GM18508 (cell line): ENCODE measurements around the gene TRPV2.
"Not testable (repeated sequence)": the region's sequence is repeated elsewhere in the genome, so short reads cannot be mapped to it uniquely, and the experiment has no call there.

Source experiments
- ATAC-seq: cut with Tn5 transposase; IDR thresholded peaks from one replicate; pipeline ENCODE4 v1.9.1; 2021; ENCODE audit warnings: moderate number of reproducible peaks; ENCODE audit not compliant: insufficient read depth, unreplicated experiment

TRPV2 gene

DNA sequence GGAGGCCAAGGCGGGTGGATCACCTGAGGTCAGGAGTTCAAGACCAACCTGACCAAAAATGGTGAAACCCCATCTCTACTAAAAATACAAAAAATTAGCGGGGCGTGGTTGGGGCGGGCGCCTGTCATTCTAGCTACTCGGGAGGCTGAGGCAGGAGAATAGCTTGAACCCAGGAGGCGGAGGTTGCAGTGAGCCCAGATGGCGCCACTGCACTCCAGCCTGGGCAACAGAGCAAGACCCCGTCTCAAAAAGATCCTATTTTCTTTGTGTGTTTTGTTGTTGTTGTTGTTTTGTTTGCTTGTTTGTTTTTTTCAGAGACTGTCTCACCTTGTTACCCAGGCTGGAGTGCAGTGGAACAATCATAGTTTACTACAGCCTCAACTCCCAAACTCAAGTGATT, 11.5 kb upstream of the TRPV2 start:
- not testable (repeated sequence) for ATAC-seq

DNA sequence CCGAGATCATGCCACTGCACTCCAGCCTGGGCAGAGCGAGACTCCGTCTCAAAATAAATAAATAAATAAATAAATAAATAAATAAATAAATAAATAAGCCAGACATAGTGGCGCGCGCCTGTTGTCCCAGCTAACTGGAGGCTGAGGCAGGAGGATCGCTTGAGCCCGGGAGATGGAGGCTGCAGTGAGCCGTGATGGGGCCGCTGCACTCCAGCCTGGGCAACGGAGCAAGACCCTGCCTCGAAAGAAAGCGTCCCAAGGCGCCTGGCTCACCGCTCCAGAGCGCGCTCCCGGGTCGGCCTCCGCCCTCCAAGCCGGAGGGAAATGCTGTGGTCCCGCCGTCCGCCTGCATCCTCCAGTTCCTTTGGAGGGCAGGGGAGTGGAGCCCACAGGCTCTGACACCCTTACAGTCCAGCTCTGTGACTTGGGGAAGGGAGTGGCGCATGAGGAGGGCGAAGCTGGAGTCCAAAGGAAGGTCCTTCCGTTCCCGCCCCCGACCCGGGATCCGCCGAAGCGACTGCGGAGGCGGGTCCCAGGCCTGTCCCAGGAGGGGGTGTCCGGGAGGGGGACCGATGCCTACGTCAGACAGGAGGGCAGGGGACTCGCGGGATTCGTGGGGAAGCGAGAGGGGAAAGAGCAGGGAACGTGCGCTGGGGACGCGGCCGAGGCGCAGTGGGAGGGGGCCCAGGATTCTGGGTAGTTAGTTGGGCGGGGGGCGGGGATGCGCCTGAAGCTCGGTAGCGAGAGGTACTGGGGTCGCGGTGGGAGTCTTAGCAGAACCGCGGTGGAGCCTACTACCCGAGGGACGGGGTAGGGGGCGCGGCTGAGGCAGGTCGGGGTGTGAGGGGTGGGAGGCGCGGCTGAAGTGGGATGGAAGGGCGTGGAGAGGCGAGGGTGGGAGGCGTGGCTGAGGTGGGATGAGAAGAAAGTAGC, 8.4 kb upstream of the TRPV2 start:
- no peak for ATAC-seq

DNA sequence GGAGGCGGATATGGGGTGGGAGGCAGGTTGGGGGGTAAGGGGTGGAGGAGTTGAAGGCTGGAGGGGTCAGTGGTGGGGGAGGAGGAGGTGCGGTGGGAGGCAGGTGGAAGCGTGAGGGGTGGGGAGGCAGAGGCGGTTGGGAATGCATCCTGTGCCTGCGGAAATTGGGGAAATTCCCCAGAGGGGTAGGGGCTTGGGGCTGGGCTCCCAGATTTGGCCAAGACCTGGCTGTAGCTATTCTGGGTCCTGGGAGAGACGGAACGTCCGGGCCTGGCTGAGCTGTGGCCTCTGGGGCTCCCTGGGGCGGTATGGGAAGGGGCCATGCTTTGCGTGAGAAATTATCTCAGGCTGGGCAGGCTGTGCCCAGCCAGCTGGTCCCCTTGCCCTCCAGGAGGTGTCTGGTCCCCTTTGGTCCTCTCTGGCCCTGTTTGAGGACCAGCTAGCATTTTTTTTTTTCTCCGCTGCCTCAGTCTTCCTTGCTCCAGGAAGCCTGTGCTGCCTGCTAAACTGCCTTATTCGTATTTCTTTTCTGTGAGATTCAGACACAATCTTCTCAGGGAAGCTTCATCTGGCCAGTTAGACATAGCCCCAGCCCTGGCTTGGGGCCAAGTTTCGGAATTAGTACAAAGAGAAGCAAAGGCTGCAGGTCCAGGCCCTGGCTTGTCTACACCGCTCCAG, 7.3 kb upstream of the TRPV2 start:
- peak; percentile 81 for ATAC-seq

DNA sequence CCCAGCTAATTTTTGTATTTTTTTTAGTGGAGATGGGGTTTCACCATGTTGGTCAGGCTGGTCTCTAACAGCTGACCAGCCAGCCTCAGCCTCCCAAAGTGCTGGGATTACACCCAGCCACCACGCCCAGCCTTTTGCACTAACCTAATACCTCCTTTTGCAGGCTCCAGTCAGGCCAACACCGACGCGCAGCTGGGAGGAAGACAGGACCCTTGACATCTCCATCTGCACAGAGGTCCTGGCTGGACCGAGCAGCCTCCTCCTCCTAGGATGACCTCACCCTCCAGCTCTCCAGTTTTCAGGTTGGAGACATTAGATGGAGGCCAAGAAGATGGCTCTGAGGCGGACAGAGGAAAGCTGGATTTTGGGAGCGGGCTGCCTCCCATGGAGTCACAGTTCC, 2.0 kb downstream of the TRPV2 start:
- no peak for ATAC-seq

DNA sequence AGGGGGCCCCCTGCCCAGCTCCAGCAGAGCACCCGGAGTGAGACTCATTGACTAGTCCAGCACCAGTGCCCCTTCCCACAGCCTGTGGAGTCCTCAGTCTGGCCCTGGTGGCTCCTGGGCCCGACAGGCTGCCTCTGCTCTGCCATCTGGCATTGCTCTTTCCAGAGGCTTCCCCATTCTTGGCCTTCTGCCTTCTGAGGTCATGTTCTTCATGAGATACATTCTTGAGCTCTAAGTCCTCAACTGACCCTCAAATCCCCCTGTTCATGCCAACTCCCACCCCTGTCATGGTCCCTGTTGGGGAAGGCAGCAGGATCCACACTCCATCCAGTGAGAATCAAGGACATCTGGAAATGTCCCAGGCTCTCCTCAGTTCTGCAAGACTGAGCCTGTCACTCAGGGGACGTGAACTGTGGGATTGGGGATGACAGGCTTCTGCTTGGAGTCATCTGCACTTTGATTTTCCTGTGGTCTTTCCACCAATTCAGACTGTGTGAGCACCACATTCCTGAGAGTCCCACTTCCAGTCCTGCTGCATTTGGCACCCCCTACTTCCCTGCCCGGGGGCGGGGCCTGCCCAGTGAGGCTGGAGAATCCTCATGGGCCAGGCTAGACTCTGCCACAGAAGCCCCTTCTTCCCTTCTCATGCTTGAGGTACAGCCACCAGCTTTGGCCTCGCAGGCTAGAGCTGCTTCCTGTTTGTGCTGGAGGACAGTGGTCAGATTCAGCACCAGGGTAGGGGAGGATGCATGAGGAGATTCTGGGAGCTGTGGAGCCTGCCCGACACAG, 2.7 kb downstream of the TRPV2 start:
- ATAC-seq, result no peak

DNA sequence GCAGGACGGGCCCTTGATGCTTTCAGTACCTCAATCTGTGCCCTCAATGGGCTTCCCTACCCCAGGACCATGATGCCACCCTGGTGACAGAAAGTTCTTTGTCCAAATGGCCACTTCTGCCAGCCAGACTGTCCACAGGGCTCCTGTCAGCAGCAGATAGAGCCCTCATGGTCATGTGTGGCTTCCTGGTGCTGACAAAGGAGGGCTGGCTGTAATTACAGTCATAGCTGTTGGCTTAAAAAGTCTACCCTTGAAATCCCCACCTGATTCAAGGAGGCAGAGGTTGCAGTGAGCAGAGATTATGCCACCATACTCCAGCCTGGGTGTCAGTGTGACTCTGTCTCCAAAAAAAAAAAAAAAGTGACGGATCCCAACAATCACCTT, 3.3 kb downstream of the TRPV2 start:
- no peak for ATAC-seq

DNA sequence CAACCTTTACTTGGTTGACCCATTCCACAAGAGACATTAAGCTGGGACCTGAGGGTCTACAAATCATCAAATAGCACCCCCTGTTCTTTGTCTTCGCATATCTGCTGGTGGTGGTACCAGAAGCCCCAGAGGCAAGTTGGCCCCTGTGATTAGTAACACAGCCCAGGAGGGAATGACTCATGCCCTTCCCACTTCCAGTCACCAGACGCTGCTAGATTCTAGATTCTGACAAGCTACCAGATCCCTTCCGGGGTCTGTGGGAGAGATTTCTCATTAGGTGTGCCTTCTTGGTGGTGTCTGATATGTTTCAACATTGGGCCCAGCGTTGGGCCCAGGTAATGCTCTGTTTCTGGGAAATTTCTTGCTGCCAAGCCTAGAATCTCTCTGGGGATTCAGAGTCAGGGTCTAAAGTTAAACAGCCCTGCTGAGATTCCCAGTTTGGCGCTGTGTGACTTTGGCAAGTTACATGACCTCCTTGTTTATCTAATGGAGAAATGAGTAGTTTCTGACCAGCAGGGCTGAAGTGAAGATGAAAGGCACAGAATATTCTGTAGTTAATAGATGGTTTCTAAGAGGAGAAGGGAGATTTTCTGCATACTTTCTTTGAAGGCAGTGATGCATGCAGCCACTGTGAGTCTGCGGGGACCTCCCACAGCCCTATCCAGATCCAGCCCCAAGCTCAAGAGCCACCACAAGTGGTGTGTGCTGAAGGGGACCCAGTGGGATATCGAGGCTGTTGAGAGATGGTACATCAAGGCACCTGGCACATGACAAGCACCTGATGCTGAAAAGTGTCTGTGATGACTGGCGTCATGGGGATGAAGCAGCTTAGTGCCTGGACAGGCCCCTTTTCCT, 3.9 kb downstream of the TRPV2 start:
- ATAC-seq, result no peak

DNA sequence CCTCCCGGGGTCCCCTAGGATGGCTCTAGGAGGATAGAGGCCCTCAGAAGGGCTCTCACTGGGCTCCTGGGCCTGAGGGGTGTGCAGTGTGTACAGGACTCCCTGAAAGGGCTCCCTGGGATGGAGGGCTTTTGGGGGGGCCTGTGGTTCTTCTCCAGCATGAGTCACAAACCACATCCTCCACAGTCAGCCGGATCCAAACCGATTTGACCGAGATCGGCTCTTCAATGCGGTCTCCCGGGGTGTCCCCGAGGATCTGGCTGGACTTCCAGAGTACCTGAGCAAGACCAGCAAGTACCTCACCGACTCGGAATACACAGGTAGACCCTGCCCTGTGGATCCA, 4.5 kb downstream of the TRPV2 start:
- no peak for ATAC-seq

DNA sequence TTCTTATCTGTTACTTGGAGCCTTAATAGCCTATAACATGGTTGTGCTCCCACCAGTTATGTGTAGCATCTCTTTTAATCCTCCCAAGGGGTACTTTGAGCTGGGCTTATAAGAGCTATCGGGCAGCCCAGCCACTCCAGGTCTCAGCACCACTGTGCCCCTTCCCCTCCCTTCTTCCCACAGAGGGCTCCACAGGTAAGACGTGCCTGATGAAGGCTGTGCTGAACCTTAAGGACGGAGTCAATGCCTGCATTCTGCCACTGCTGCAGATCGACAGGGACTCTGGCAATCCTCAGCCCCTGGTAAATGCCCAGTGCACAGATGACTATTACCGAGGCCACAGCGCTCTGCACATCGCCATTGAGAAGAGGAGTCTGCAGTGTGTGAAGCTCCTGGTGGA, 7.0 kb downstream of the TRPV2 start:
- no peak for ATAC-seq

DNA sequence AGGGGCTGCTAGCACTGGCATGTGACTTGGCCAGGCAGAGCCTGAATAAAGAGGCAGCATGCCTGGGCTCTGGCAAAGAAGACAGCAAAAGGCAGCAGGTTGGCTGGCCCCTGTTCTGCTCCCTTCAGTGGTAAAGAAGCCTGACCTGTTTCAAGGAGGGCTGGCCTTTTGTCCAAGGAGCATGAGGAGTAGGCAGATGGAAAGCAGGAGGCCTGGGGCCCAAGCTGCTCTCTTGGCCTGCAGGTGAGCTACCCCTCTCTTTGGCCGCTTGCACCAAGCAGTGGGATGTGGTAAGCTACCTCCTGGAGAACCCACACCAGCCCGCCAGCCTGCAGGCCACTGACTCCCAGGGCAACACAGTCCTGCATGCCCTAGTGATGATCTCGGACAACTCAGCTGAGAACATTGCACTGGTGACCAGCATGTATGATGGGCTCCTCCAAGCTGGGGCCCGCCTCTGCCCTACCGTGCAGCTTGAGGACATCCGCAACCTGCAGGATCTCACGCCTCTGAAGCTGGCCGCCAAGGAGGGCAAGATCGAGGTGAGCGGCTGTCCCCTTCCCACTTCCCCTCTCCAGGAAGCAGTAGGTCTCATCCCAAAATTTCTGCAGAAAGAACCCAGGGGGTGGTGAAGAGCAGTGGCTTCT, 8.0 kb downstream of the TRPV2 start:
- ATAC-seq, result no peak

DNA sequence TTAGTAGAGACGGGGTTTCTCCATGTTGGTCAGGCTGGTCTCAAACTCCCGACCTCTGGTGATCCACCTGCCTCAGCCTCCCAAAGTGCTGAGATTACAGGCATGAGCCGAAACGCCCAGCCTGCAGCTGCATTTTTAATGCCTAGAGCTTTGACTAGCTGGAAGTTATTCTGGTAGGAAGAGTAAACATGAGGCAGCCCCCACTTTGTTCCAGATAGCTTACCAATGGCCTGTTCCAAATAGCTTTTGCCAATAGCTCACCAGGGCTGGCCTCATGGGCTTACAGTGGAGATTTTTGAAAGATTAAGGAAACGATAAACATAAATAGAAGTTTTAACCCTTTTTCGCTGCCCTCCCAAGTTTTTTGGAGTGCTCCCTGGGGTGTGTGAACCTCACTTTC, 9.8 kb downstream of the TRPV2 start:
- no peak for ATAC-seq

DNA sequence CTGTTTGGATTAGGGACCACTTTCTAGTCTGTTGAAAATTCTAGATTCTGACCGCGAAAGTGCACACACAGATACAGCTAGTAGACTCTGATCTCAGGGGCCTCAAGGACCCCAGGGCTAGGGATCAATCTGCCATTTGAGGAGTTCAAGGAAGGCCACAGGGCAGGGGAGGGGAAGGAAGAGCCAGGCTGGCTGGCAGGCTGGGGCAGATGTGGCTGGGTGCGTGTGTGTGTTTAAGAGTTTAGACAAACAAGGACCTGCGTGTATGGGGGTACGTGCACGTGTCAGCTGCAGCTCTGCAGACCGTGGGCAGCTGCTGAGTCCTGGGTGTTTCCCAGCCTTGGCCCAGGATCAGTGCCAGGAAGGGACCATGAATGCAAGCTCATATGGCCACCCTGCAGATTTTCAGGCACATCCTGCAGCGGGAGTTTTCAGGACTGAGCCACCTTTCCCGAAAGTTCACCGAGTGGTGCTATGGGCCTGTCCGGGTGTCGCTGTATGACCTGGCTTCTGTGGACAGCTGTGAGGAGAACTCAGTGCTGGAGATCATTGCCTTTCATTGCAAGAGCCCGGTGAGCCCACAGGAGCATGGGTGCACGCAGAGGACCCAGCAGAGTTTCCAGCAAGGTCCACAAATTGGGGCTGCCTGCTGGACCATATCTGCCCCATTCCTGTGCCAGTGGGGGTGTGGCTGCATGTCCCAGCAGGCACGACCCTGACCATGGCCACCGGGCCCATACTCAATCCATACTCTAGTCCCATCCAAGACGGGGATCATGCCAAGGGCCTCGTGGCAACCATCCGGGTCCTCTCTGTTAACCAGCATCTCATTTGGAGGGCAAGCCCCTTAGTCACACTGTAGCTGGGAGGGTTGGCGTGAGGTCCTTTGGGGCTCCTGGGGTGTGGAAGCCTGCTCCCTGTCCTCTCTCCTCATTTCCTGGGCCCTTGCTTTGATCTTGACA, 10.6 kb downstream of the TRPV2 start:
- ATAC-seq, result no peak

DNA sequence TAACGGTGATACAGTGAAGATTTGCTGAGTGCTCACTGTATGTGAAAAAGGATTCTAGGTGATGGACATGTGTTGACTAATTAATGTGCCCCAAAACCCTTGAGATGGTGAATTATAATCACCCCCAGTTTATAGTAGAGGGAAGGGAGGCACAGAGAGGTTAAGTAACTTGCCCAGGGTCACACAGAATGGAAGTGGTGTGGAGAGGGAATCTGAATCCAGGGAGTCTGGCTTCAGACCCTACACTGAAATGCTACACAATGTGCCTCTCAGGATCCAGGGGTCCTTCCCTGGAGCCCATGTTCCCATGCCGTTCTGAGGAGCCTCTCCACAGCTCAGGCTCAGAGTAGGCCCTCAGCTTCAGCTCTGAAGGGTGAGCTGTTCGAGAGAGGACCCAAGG, 11.6 kb downstream of the TRPV2 start:
- ATAC-seq, result no peak

DNA sequence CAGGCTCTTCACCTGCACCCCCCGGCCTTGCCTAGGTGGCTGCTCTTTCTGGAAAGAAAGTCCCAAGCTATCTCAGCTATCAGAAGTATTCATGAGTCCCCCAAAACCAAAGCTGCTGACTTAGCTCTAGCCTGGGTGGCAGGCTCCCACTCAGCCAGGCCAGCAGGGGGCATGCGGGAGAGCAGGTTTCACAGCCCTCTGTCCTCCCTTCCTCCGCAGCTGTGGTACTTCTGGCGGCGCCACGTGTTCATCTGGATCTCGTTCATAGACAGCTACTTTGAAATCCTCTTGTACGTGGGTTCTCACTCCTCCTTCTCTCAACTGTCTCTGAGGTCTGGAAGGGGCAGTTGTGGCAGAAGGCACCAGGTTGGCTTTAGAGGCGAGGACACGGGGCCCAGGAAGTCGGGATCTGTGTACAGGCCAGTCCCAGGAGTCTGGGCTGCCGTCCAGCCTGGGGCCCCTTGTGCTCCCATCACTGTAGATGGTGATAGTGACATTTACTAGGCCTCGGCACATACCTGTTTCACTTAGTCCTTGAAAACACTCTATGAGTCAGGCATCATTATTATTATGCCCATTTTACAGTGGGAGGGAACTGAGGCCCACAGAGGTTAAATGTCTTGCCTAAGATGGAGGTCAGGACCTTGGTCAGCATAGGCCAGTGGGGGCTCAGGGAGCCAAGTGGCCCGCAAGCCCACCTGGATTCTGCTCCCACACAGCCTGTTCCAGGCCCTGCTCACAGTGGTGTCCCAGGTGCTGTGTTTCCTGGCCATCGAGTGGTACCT, 12.9 kb downstream of the TRPV2 start:
- ATAC-seq, result no peak

DNA sequence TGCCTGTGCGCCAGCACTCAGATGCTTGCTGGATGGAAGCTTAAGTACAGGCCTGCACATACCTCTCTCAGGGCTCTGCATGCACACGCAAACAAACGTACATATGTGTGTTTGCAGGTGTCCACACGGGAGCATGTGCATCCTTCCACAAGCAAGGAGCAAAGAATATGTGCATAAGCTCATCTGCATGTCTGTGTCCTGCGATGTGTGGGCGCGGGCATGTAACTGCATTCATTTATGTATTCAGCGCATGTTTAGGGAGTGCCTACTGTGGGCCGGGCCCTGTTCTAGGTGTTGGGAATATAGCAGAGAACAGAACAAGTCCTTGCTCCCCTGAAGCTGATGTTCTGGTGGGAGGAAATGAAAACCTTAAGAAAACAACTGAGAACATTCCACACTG, 13.7 kb downstream of the TRPV2 start:
- no peak for ATAC-seq

DNA sequence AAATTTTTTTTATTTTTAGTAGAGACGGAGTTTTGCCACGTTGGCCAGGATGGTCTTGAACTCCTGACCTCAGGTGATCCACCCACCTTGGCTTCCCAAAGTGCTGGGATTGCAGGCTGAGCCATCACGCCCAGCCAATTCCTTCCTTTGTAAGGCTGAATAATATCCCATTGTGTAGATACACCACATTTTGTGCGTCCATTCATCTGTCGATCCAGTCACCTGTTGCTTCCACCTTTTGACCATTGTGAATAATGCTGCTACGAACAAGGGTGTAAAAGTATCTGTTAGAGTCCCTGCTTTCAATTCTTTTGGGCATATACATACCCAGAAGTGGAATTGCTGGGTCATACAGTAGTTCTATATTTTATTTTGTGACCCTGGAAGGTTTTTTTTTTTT, 15.3 kb downstream of the TRPV2 start:
- ATAC-seq, result no peak

DNA sequence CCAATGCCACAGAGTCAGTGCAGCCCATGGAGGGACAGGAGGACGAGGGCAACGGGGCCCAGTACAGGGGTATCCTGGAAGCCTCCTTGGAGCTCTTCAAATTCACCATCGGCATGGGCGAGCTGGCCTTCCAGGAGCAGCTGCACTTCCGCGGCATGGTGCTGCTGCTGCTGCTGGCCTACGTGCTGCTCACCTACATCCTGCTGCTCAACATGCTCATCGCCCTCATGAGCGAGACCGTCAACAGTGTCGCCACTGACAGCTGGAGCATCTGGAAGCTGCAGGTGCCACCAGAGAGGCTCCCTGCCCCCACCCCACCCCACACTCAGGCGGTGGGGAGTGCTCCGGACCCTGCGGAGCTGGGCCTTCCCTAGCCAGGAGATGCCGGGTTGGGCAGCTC, 16.6 kb downstream of the TRPV2 start:
- ATAC-seq, result no peak

DNA sequence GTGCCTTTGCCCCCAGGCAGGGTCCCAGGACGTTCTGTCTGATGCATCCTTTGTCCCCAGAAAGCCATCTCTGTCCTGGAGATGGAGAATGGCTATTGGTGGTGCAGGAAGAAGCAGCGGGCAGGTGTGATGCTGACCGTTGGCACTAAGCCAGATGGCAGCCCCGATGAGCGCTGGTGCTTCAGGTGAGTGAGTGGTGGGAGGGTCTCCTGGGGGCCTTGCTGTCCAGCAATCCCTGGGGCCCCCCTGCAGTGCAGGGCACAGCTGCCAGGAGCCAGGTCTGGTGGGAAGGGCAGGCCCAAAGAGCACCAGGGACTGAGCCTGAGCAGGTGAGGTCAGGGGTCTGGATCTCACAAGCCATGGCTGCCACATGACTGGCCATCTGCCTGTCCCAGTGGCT, 18.1 kb downstream of the TRPV2 start:
- ATAC-seq, result no peak
